ENCODE measurements around the gene MLPH.

MLPH gene

DNA sequence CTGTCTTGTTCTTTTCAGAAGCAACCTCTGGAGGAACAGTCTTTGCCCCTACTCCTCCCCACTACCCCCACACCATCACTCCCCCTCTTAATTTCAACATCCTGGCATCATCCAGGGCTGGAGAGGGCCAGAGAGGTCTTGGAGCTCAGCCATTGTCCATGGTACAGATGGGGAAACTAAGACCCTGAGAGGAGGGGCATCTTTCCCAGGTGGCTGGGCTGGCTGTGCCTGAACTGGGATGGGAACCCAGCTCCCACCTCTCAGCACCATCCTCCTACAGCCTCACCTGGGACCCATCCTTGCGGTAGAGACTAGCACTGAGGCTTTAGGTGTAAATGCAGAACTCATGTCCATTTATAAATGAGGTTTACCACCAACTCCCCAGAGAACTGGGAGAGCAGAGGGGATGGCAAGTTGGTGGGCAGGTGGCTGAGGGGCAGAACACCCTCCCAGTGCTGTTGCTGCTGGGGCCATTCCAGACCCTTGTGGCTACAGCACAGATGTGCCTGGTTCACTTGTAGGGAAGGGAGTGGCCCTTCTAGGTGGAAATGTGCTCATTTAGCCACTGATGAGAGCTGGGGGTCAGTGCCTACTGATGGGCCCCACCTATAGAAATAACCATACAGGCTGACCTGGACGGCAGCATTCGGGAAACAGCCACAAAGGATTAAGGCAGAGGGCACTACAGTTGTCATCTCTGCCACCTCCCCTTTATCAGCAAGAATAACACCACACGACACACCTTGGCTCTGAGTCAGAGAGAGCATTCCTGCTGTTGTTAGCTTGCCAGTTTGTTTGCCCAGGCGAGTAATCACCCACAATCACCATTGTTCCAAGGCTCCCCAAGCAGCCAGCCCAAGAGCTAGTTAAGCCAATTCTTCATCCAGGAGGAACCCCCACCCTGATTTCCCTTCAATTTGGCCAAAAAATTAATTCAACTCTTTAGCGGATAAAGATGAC, 2.1 kb downstream of the MLPH start:
- TF ChIP-seq, protein P1, sequence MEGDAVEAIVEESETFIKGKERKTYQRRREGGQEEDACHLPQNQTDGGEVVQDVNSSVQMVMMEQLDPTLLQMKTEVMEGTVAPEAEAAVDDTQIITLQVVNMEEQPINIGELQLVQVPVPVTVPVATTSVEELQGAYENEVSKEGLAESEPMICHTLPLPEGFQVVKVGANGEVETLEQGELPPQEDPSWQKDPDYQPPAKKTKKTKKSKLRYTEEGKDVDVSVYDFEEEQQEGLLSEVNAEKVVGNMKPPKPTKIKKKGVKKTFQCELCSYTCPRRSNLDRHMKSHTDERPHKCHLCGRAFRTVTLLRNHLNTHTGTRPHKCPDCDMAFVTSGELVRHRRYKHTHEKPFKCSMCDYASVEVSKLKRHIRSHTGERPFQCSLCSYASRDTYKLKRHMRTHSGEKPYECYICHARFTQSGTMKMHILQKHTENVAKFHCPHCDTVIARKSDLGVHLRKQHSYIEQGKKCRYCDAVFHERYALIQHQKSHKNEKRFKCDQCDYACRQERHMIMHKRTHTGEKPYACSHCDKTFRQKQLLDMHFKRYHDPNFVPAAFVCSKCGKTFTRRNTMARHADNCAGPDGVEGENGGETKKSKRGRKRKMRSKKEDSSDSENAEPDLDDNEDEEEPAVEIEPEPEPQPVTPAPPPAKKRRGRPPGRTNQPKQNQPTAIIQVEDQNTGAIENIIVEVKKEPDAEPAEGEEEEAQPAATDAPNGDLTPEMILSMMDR (IDR thresholded peaks at IDR 0.05): no peak
- Mint-ChIP-seq H3K27me3 (ENCODE audit: low read depth, poor library complexity) (peaks cover 89% of the 10 kb centered on the region), H3K4me1 (peaks cover 5% of the 10 kb centered on the region), H3K27ac (no peak overlapping the region), H3K36me3 (ENCODE audit: low read depth) (peaks cover 3% of the 10 kb centered on the region), H3K9me3 (peaks cover 46% of the 10 kb centered on the region), H3K4me3 (no peak overlapping the region)
- DNase-seq: no peak

DNA sequence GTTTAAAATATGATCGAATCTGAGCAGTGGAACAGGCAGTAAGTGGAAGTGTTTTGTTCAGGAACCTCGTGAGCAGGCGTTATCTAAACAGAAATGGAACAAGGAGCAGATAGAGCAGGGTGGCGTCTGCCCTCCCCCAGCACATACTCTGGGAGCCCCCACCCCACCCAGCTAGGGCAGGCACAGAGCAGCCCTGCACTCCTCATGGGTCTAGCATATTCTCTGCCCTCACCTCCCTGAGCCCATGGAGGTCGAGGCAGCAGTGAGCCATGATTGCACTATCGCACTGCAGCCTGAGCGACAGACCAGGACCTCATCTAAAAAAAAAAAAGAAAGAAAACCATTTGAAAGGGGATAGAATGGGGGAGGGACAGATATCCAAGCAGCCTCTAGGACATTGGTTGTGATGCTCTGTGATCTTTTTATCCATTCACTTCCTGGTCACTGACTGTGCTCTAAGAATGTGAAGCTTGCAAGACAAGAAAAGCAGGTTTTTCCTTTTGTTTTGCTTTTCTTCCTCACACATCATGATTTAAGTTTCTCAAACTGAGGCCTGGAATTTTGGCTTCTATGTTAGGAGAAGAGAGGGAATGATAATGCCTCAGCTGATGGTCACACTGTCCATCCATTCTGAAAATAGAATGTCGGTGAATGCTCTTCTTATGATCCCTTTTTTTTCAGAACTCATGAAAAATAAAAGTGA, 3.1 kb downstream of the MLPH start:
- TF ChIP-seq, protein P1 (IDR thresholded peaks at IDR 0.05): no peak
- Mint-ChIP-seq H3K27me3 (ENCODE audit: low read depth, poor library complexity) (peaks cover 82% of the 10 kb centered on the region), H3K27ac (no peak overlapping the region), H3K36me3 (ENCODE audit: low read depth) (peaks cover 3% of the 10 kb centered on the region), H3K4me3 (no peak overlapping the region), H3K9me3 (peaks cover 49% of the 10 kb centered on the region), H3K4me1 (peaks cover 5% of the 10 kb centered on the region)
- DNase-seq: no peak

DNA sequence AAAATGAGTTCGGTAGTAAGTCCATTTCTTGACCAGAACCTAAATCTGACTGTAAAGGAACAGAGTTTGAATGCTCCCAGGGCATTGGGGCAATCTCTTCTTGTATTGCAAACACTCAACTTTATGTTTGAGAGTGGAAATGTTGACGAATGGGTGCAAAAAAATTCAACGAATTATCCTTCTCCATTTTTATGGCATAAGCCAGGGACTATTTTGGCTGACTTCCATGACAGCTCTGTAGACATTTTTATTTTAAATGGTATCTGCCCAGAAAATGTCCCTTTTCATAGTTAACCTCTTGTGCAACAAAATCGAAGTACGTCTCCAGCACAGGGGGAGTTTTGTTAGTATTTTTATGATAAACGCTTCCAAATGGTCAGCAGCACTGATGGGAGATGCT, 3.7 kb downstream of the MLPH start:
- no peak overlapping the region for H3K27ac Mint-ChIP-seq
- peaks cover 49% of the 10 kb centered on the region for H3K9me3 Mint-ChIP-seq
- H3K4me3 Mint-ChIP-seq: no peak overlapping the region
- TF ChIP-seq, protein P1 (IDR thresholded peaks at IDR 0.05): no peak
- H3K36me3 Mint-ChIP-seq (ENCODE audit: low read depth): peaks cover 3% of the 10 kb centered on the region
- peaks cover 77% of the 10 kb centered on the region for H3K27me3 Mint-ChIP-seq (ENCODE audit: low read depth, poor library complexity)
- H3K4me1 Mint-ChIP-seq: peaks cover 5% of the 10 kb centered on the region
- no peak for DNase-seq

DNA sequence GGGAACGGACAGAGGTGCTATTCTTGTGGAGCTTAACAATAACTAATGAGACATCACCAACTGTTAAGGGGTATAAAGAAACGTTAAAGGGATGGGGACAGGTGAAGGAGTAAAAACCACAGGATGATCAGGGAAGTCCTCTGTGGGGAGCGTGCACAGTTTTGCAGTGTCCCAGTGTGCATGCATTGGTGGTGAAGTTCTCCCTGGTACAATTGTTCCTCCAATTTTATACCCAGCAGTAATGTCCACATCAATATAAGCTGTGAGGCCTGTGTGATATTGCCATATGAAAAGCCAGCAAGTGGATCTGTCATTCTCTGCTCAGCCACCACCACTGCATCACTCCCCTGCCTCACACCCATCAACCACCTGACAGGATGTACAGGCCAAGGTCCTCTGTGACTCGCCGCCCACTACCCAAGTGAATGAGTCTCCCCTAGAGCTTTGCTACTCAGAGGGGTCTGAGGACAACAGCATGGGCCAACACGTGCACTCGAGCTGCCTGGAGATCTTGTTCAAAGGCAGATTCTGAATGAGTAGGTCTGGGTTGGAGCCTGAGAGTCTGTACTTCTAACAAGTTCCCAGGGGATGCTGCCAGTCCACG, 4.6 kb downstream of the MLPH start:
- peaks cover 72% of the 10 kb centered on the region for H3K27me3 Mint-ChIP-seq (ENCODE audit: low read depth, poor library complexity)
- H3K9me3 Mint-ChIP-seq: peaks cover 49% of the 10 kb centered on the region
- H3K4me3 Mint-ChIP-seq: no peak overlapping the region
- TF ChIP-seq, protein P1 (IDR thresholded peaks at IDR 0.05): no peak
- peaks cover 3% of the 10 kb centered on the region for H3K36me3 Mint-ChIP-seq (ENCODE audit: low read depth)
- no peak overlapping the region for H3K27ac Mint-ChIP-seq
- no peak for DNase-seq
- H3K4me1 Mint-ChIP-seq: peaks cover 3% of the 10 kb centered on the region

DNA sequence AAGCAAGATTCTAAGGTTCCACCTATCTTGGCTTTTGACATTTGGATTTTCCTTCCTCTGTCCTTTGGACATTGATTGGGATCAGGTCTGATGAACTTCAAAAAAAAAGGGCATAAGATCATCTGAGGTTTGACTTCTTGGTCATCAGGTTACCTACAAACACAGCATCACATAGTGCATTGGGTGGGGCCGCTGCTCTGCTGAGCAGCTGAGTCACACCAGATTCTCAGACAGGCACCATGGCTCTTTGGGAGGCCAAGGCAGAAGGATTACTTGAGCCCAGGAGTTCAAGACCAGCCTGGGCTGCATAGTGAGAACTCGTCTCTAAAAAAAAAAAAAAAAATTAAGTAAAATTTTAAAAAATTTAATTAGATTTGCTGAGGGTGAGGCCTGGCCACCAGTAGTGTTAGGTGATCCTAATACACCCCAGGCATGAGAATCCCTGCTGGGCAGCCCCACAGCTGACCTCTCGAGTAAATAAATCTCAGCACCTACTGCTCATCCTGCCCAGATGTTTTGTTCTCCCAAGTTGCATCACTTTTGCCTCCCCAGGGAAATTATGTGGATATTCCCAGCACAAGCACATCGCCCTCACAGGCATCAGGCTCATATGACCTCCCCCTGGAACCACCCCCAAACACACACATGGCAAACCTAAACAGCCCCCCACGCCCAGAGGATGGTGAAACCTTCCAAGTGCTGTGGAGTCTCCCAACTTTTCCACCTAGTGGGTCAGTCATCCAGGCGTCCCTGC, 5.3 kb downstream of the MLPH start:
- Mint-ChIP-seq H3K9me3 (peaks cover 49% of the 10 kb centered on the region), H3K36me3 (ENCODE audit: low read depth) (peaks cover 3% of the 10 kb centered on the region), H3K27me3 (ENCODE audit: low read depth, poor library complexity) (peaks cover 67% of the 10 kb centered on the region), H3K27ac (no peak overlapping the region), H3K4me1 (peaks cover 5% of the 10 kb centered on the region), H3K4me3 (no peak overlapping the region)
- TF ChIP-seq, protein P1 (IDR thresholded peaks at IDR 0.05): no peak
- no peak for DNase-seq
